ENCODE measurements around the gene OOSP4B. TPM values are rescaled to one million over a fixed set of nuclear protein-coding genes. Genes with fewer than 3 reads are reported as not detected.
"Not testable (repeated sequence)": the region's sequence is repeated elsewhere in the genome, so short reads cannot be mapped to it uniquely, and the experiment has no call there.

OOSP4B gene
- total RNA-seq, 1 experiment from 2014 or later = not detected

GRCh38 chr11:60065801-60066200 is 48.8 kb downstream of the OOSP4B start:
- no peaks in the 10 kb centered on the region for H3K36me3 ChIP-seq (ENCODE audit: low read depth)
- TF ChIP-seq EZH2 (IDR thresholded peaks at IDR 0.05; ENCODE audit: low read depth) (no peak), CTCF (conservative IDR thresholded peaks at IDR 0.05) (no peak)
- no peak overlapping the region for H3K4me3 ChIP-seq
- DNase-seq = no peak
- H3K27ac ChIP-seq = no peak overlapping the region
- H2AFZ ChIP-seq = no peak overlapping the region
- CTCF ChIA-PET = no interaction called here
- H3K9me2 ChIP-seq (ENCODE audit: insufficient read depth) = no peaks in the 10 kb centered on the region
- intact Hi-C loops (cut with micrococcal nuclease; ENCODE audit: unreplicated experiment) = no loop called here
- POLR2A ChIA-PET (ENCODE audit: unreplicated experiment) = no interaction called here
- H3K4me2 ChIP-seq = no peak overlapping the region
- H4K20me1 ChIP-seq (ENCODE audit: insufficient read depth) = no peaks in the 10 kb centered on the region
- no peaks in the 10 kb centered on the region for H3K9me3 ChIP-seq (ENCODE audit: insufficient read depth, low read depth)
- no peaks in the 10 kb centered on the region for H3K79me2 ChIP-seq (ENCODE audit: low read depth)
- H3K27me3 ChIP-seq (ENCODE audit: insufficient read depth, low read depth) = no peaks in the 10 kb centered on the region
- H3K4me1 ChIP-seq (replicated peaks; ENCODE audit: insufficient read depth) = no peaks in the 10 kb centered on the region
- BruUV-seq (replicated peaks) = no TSS peak
- no peaks in the 10 kb centered on the region for H3F3A ChIP-seq (ENCODE audit: insufficient read depth, low read depth)

- no peaks in the 10 kb centered on the region for H3F3A ChIP-seq (ENCODE audit: insufficient read depth, low read depth)
- H3K9me3 ChIP-seq (ENCODE audit: insufficient read depth, low read depth) = no peaks in the 10 kb centered on the region
- ChIA-PET POLR2A (ENCODE audit: unreplicated experiment) (no interaction called here), CTCF (no interaction called here)
- H2AFZ ChIP-seq = no peak overlapping the region
- TF ChIP-seq CTCF (conservative IDR thresholded peaks at IDR 0.05) = no peak
- no peak for TF ChIP-seq EZH2 (IDR thresholded peaks at IDR 0.05; ENCODE audit: low read depth)
- H3K27ac ChIP-seq = no peak overlapping the region
- intact Hi-C loops (cut with micrococcal nuclease; ENCODE audit: unreplicated experiment) = no loop called here
- no peaks in the 10 kb centered on the region for H3K79me2 ChIP-seq (ENCODE audit: low read depth)
- H3K36me3 ChIP-seq (ENCODE audit: low read depth) = no peaks in the 10 kb centered on the region
- no peak overlapping the region for H3K4me3 ChIP-seq
- H3K9me2 ChIP-seq (ENCODE audit: insufficient read depth) = no peaks in the 10 kb centered on the region
- no peaks in the 10 kb centered on the region for H3K4me1 ChIP-seq (replicated peaks; ENCODE audit: insufficient read depth)
- BruUV-seq (replicated peaks) = no TSS peak
- H4K20me1 ChIP-seq (ENCODE audit: insufficient read depth) = no peaks in the 10 kb centered on the region
- no peak overlapping the region for H3K4me2 ChIP-seq
- no peak for DNase-seq
- peaks cover 6% of the 10 kb centered on the region; the same call in 1 of the 2 replicates for H3K27me3 ChIP-seq (ENCODE audit: insufficient read depth, low read depth)
Measured at GRCh38 chr11:60069450-60069849, 52.5 kb downstream of the OOSP4B start.

GRCh38 chr11:60071644-60072043 is 54.7 kb downstream of the OOSP4B start:
- H3K4me3 ChIP-seq; H3K27ac ChIP-seq; H2AFZ ChIP-seq; H3F3A ChIP-seq (ENCODE audit: insufficient read depth, low read depth); H3K9me3 ChIP-seq (ENCODE audit: insufficient read depth, low read depth); H3K9me2 ChIP-seq (ENCODE audit: insufficient read depth); intact Hi-C loops (cut with micrococcal nuclease; ENCODE audit: unreplicated experiment); H3K4me2 ChIP-seq; H3K79me2 ChIP-seq (ENCODE audit: low read depth); H3K36me3 ChIP-seq (ENCODE audit: low read depth); BruUV-seq (replicated peaks); CTCF ChIA-PET; DNase-seq; POLR2A ChIA-PET (ENCODE audit: unreplicated experiment); H3K27me3 ChIP-seq (ENCODE audit: insufficient read depth, low read depth); H3K4me1 ChIP-seq (replicated peaks; ENCODE audit: insufficient read depth); H4K20me1 ChIP-seq (ENCODE audit: insufficient read depth): not testable (repeated sequence)

GRCh38 chr11:60077216-60077817 is 60.3 kb downstream of the OOSP4B start:
- Histone ChIP-seq H3K9me3 (ENCODE audit: insufficient read depth, low read depth) (no peaks in the 10 kb centered on the region), H3K27me3 (ENCODE audit: insufficient read depth, low read depth) (peaks cover 20% of the 10 kb centered on the region), H2AFZ (no peak overlapping the region), H3F3A (ENCODE audit: insufficient read depth, low read depth) (no peaks in the 10 kb centered on the region), H3K36me3 (ENCODE audit: low read depth) (no peaks in the 10 kb centered on the region), H3K4me3 (no peak overlapping the region), H3K79me2 (ENCODE audit: low read depth) (no peaks in the 10 kb centered on the region), H3K9me2 (ENCODE audit: insufficient read depth) (no peaks in the 10 kb centered on the region), H4K20me1 (ENCODE audit: insufficient read depth) (no peaks in the 10 kb centered on the region), H3K27ac (no peak overlapping the region), H3K4me2 (no peak overlapping the region), H3K4me1 (replicated peaks; ENCODE audit: insufficient read depth) (no peaks in the 10 kb centered on the region)
- intact Hi-C loops (cut with micrococcal nuclease; ENCODE audit: unreplicated experiment) = no loop called here
- BruUV-seq (replicated peaks) = no TSS peak
- ChIA-PET POLR2A (ENCODE audit: unreplicated experiment) (no interaction called here), CTCF (no interaction called here)
- TF ChIP-seq EZH2 (IDR thresholded peaks at IDR 0.05; ENCODE audit: low read depth) (no peak), CTCF (conservative IDR thresholded peaks at IDR 0.05) (no peak)
- DNase-seq = no peak
